OCI-LY1 (cell line): ENCODE results near the gene TAF6.

Experiments used
- H2AFZ ChIP-seq: fragments of 200-600 bp; sonication (generic), shearing (Covaris generic); 2 replicates; pipeline ENCODE4 v1.6.0; 2014; ENCODE audit warnings: antibody characterized with exemption, mild to moderate bottlenecking, low read length
- H3F3A ChIP-seq: fragments of 200-600 bp; sonication (generic), shearing (Covaris generic); 2 replicates; pipeline ENCODE4 v1.6.0; 2014; ENCODE audit warnings: mild to moderate bottlenecking, antibody characterized with exemption, low read length, moderate library complexity; ENCODE audit not compliant: insufficient read depth
- H3K27ac ChIP-seq: fragments of 200-600 bp; sonication (generic); 2 replicates; pipeline ENCODE4 v1.5.1; 2014; ENCODE audit warnings: low read length, mixed run types, mild to moderate bottlenecking, low read depth; ENCODE audit not compliant: poor library complexity, severe bottlenecking
- H3K27me3 ChIP-seq: fragments of 200-600 bp; sonication (generic); 2 replicates; pipeline ENCODE4 v1.6.0; 2014; ENCODE audit warnings: antibody characterized with exemption, mild to moderate bottlenecking, low read length, moderate library complexity; ENCODE audit not compliant: insufficient read depth
- H3K36me3 ChIP-seq: fragments of 200-600 bp; sonication (generic); 2 replicates; pipeline ENCODE4 v1.6.1; 2014; ENCODE audit warnings: mild to moderate bottlenecking, antibody characterized with exemption, low read length, moderate library complexity, mixed read lengths; ENCODE audit not compliant: insufficient read depth
- H3K4me1 ChIP-seq: fragments of 200-600 bp; sonication (generic); 2 replicates; pipeline ENCODE4 v1.5.1; 2014; ENCODE audit warnings: mild to moderate bottlenecking, low read length, moderate library complexity; ENCODE audit not compliant: insufficient read depth, severe bottlenecking
- H3K4me2 ChIP-seq: fragments of 200-600 bp; sonication (generic), shearing (Covaris generic); 2 replicates; pipeline ENCODE4 v1.6.1; 2014; ENCODE audit warnings: low read length
- H3K4me3 ChIP-seq: fragments of 200-600 bp; sonication (generic); 2 replicates; pipeline ENCODE4 v1.5.1; 2014; ENCODE audit warnings: low read length, low read depth, mild to moderate bottlenecking, mixed read lengths; ENCODE audit not compliant: poor library complexity, severe bottlenecking
- H3K79me2 ChIP-seq: fragments of 200-600 bp; shearing (Covaris generic); 2 replicates; pipeline ENCODE4 v1.6.1; 2016; ENCODE audit warnings: mixed run types, low read length, mixed read lengths; ENCODE audit not compliant: insufficient read depth
- H3K9ac ChIP-seq: fragments of 200-600 bp; sonication (generic), shearing (Covaris generic); 2 replicates; pipeline ENCODE4 v1.6.1; 2014; ENCODE audit warnings: mild to moderate bottlenecking, low read length, mixed read lengths
- H3K9me2 ChIP-seq: fragments of 200-600 bp; sonication (generic), shearing (Covaris generic); 2 replicates; pipeline ENCODE4 v1.6.1; 2014; ENCODE audit warnings: low read depth, mild to moderate bottlenecking, low read length, mixed read lengths
- H3K9me3 ChIP-seq: fragments of 200-600 bp; shearing (Covaris generic); 2 replicates; pipeline ENCODE4 v1.6.1; 2014; ENCODE audit warnings: low read length, mixed read lengths
- H4K20me1 ChIP-seq: fragments of 200-600 bp; sonication (generic), shearing (Covaris generic); 2 replicates; pipeline ENCODE4 v1.6.0; 2016; ENCODE audit warnings: mild to moderate bottlenecking, low read length; ENCODE audit not compliant: insufficient read depth
- EZH2 ChIP-seq: fragments of 200-600 bp; sonication (generic), shearing (Covaris generic); IDR thresholded peaks from 2 replicates; pipeline ENCODE4 v1.8.0; 2017; ENCODE audit warnings: borderline replicate concordance, mixed run types, mild to moderate bottlenecking, antibody characterized with exemption, low read length, moderate library complexity, mixed read lengths
- TF ChIP-seq, protein P1 (sequence below): fragments of 200-600 bp; sonication (generic), shearing (Covaris generic); IDR thresholded peaks from 2 replicates; pipeline ENCODE4 v1.5.1; 2017; ENCODE audit warnings: mild to moderate bottlenecking, antibody characterized with exemption, low read length, moderate library complexity, mixed read lengths

The TAF6 gene

DNA sequence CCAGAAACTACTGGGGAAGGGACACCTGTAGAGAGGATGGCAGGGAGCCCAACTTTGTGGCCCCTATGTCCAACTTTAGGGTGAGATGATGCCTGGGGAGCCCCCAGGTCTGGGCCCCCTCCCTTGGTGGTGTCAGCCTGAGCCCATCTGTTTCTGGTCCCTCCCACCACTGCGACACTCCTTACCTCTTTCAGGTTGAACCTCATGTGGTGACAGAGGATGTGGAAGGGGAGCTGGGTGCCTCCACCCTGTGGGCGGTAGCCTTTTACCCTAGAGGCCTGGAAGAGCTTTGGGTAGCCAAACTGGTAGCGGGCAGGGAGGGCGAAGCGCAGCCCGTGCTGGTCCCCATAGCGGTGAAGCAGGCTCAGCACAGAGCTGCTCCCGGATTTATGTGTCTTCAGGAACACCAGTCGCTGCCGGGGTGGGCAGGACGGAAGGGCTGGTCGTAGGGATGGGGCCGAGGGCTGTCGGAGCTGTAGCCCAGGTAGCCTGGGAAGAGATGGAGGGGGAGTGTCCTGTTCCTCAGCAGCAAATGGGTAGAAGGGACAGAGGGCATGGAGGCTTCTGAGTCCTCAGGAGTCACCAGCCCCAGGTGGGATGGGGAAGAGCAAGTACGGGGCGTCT, 47.3 kb upstream of the TAF6 start:
- no peaks in the 10 kb centered on the region for H3K9me2 ChIP-seq
- no peak overlapping the region for H3K9ac ChIP-seq
- H3K4me3 ChIP-seq, result no peak overlapping the region
- H4K20me1 ChIP-seq, result no peaks in the 10 kb centered on the region
- peaks cover 28% of the 10 kb centered on the region for H3K4me1 ChIP-seq
- no peak for TF ChIP-seq EZH2
- TF ChIP-seq, protein P1, sequence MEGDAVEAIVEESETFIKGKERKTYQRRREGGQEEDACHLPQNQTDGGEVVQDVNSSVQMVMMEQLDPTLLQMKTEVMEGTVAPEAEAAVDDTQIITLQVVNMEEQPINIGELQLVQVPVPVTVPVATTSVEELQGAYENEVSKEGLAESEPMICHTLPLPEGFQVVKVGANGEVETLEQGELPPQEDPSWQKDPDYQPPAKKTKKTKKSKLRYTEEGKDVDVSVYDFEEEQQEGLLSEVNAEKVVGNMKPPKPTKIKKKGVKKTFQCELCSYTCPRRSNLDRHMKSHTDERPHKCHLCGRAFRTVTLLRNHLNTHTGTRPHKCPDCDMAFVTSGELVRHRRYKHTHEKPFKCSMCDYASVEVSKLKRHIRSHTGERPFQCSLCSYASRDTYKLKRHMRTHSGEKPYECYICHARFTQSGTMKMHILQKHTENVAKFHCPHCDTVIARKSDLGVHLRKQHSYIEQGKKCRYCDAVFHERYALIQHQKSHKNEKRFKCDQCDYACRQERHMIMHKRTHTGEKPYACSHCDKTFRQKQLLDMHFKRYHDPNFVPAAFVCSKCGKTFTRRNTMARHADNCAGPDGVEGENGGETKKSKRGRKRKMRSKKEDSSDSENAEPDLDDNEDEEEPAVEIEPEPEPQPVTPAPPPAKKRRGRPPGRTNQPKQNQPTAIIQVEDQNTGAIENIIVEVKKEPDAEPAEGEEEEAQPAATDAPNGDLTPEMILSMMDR, result no peak
- H2AFZ ChIP-seq, result no peak overlapping the region
- no peak overlapping the region for H3K4me2 ChIP-seq
- no peaks in the 10 kb centered on the region for H3K79me2 ChIP-seq
- no peaks in the 10 kb centered on the region for H3F3A ChIP-seq
- H3K27me3 ChIP-seq, result peaks cover 34% of the 10 kb centered on the region
- H3K36me3 ChIP-seq, result no peaks in the 10 kb centered on the region
- no peaks in the 10 kb centered on the region for H3K9me3 ChIP-seq
- no peak overlapping the region for H3K27ac ChIP-seq

DNA sequence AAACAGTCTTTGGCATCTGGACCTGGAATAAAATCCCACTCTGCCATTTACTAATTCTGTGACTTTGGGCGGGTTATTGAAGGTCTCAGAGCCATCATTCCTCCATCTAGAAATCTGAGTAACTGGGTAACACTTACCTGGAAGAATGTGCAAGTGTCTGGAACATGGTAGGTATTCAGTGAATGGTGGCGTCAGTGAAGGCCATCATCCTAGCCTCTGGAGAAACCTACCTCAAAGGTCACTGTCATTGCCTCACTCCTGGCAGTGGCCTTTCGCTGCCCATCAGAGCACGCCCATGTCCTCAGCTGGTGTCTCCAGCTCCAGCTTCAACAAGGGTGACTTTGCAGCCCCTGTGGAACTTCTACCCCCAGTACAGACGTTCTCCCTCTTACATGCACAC, 44.7 kb upstream of the TAF6 start:
- H3K4me1 ChIP-seq, result peaks cover 18% of the 10 kb centered on the region
- H3K9ac ChIP-seq, result no peak overlapping the region
- H3K79me2 ChIP-seq, result no peaks in the 10 kb centered on the region
- peaks cover 20% of the 10 kb centered on the region; the same call in 1 of the 2 replicates for H3K27me3 ChIP-seq
- no peaks in the 10 kb centered on the region for H3K9me3 ChIP-seq
- no peaks in the 10 kb centered on the region for H3K36me3 ChIP-seq
- no peak overlapping the region for H2AFZ ChIP-seq
- H4K20me1 ChIP-seq, result no peaks in the 10 kb centered on the region
- H3F3A ChIP-seq, result no peaks in the 10 kb centered on the region
- no peaks in the 10 kb centered on the region for H3K9me2 ChIP-seq
- no peak overlapping the region for H3K27ac ChIP-seq
- no peak overlapping the region for H3K4me2 ChIP-seq
- TF ChIP-seq, protein P1, result no peak
- TF ChIP-seq EZH2, result no peak
- H3K4me3 ChIP-seq, result no peak overlapping the region

DNA sequence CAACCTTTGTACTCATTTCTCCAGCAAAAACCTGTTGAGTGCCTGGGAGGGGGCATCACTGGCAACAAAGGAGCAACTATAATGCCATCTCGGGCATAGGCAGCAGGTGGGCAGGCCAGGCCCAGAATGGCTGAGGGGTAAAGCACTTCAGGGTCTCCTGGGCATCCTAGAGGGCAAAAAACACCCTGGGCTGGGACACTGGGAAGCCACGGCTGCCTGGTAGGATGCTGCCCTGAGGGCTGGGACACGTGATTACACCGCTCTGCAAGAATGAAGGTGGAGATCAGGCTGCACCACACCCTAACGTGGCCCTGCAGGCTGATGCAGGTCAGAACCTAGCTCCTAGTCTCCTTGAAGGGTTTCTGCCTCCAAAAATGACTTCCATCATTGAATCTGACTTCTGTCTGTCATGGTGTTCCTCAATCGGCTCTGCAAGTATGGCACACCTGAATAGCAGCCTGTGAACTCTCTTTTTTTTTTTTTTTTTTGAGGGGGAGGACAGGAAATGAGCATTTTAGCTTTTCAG, 43.9 kb upstream of the TAF6 start:
- no peak overlapping the region for H3K9ac ChIP-seq
- no peak overlapping the region for H3K4me2 ChIP-seq
- no peaks in the 10 kb centered on the region for H3K36me3 ChIP-seq
- H3K4me3 ChIP-seq, result no peak overlapping the region
- TF ChIP-seq, protein P1, result no peak
- no peak for TF ChIP-seq EZH2
- H3K27ac ChIP-seq, result no peak overlapping the region
- no peaks in the 10 kb centered on the region for H3K9me2 ChIP-seq
- peaks cover 12% of the 10 kb centered on the region for H3K4me1 ChIP-seq
- H3K79me2 ChIP-seq, result no peaks in the 10 kb centered on the region
- peaks cover 18% of the 10 kb centered on the region; the same call in 1 of the 2 replicates for H3K27me3 ChIP-seq
- no peaks in the 10 kb centered on the region for H3K9me3 ChIP-seq
- no peaks in the 10 kb centered on the region for H3F3A ChIP-seq
- H2AFZ ChIP-seq, result no peak overlapping the region
- no peaks in the 10 kb centered on the region for H4K20me1 ChIP-seq
